WTC11 (cell line): ENCODE measurements around the gene IQGAP2. TPM values are rescaled to one million over a fixed set of nuclear protein-coding genes. Genes with fewer than 3 reads are reported as not detected.

ENCODE experiments used
- ATAC-seq: fragments of 200-7000 bp; cut with Tn5 transposase; 2 replicates; pipeline ENCODE4 v1.10.0; 2021; ENCODE audit warnings: mild to moderate bottlenecking, moderate library complexity
- CTCF ChIA-PET: fragments of 300-600 bp; sonication (Branson Sonifier 250); formaldehyde crosslinking; loops from one replicate; lab custom pipeline; 2021; ENCODE audit warnings: antibody characterized with exemption; lab: Charles Lee
- POLR2A ChIA-PET: fragments of 350-600 bp; sonication (Branson Sonifier 250); formaldehyde crosslinking; loops from one replicate; lab custom pipeline; 2021; ENCODE audit warnings: antibody characterized with exemption; lab: Charles Lee
- DNase-seq: peaks from one replicate; pipeline ENCODE4 v3.0.0; 2021; ENCODE audit warnings: low spot score
- H3K27ac Mint-ChIP-seq: 2 replicates; pipeline ENCODE4 v1.8.0; 2021; ENCODE audit warnings: mixed read lengths
- H3K27me3 Mint-ChIP-seq: 2 replicates; pipeline ENCODE4 v1.8.0; 2021; ENCODE audit warnings: low read depth, mild to moderate bottlenecking, moderate library complexity, mixed read lengths
- H3K36me3 Mint-ChIP-seq: 2 replicates; pipeline ENCODE4 v1.8.0; 2021; ENCODE audit warnings: mixed read lengths
- H3K4me1 Mint-ChIP-seq: 2 replicates; pipeline ENCODE4 v1.8.0; 2022; ENCODE audit warnings: mixed read lengths
- H3K4me3 Mint-ChIP-seq: 2 replicates; pipeline ENCODE4 v1.8.0; 2021; ENCODE audit warnings: mild to moderate bottlenecking, moderate library complexity, mixed read lengths
- H3K9me3 Mint-ChIP-seq: 2 replicates; pipeline ENCODE4 v1.8.0; 2021; ENCODE audit warnings: mixed read lengths
- AR ChIP-seq: fragments of 250-450 bp; sonication (Bioruptor Pico); IDR thresholded peaks from 2 replicates; pipeline ENCODE4 v1.9.0; 2021; ENCODE audit warnings: mild to moderate bottlenecking
- ARID4B ChIP-seq: sonication (generic); formaldehyde crosslinking; IDR thresholded peaks from 2 replicates; pipeline ENCODE4 v1.8.0; 2023; ENCODE audit warnings: missing genetic modification reagents, mild to moderate bottlenecking, borderline replicate concordance
- ATF1 ChIP-seq: sonication (generic); formaldehyde crosslinking; IDR thresholded peaks from 2 replicates; pipeline ENCODE4 v1.8.1; 2023; ENCODE audit warnings: mild to moderate bottlenecking, moderate library complexity, missing genetic modification reagents
- ETV6 ChIP-seq: sonication (generic); formaldehyde crosslinking; IDR thresholded peaks from 2 replicates; pipeline ENCODE4 v1.8.1; 2022; ENCODE audit warnings: mild to moderate bottlenecking, missing genetic modification reagents
- FOXK1 ChIP-seq: sonication (generic); formaldehyde crosslinking; IDR thresholded peaks from 2 replicates; pipeline ENCODE4 v1.8.0; 2022; ENCODE audit warnings: mild to moderate bottlenecking, moderate library complexity, missing genetic modification reagents
- IRF1 ChIP-seq: sonication (generic); formaldehyde crosslinking; IDR thresholded peaks from 2 replicates; pipeline ENCODE4 v1.8.0; 2023; ENCODE audit warnings: missing genetic modification reagents
- IRF2 ChIP-seq: sonication (generic); formaldehyde crosslinking; IDR thresholded peaks from 2 replicates; pipeline ENCODE4 v1.8.0; 2022; ENCODE audit warnings: low read depth, missing genetic modification reagents, borderline replicate concordance
- NR2C2 ChIP-seq: sonication (generic); formaldehyde crosslinking; IDR thresholded peaks from 2 replicates; pipeline ENCODE4 v1.8.0; 2022; ENCODE audit warnings: mild to moderate bottlenecking, missing genetic modification reagents
- PRRX2 ChIP-seq: fragments of 250-450 bp; sonication (Bioruptor Pico); IDR thresholded peaks from 2 replicates; pipeline ENCODE4 v1.8.0; 2021; ENCODE audit warnings: mild to moderate bottlenecking
- SOX15 ChIP-seq: fragments of 250-450 bp; sonication (Bioruptor Pico); IDR thresholded peaks from 2 replicates; pipeline ENCODE4 v1.9.0; 2021; ENCODE audit warnings: mild to moderate bottlenecking
- STAT6 ChIP-seq: sonication (generic); formaldehyde crosslinking; conservative IDR thresholded peaks from 2 replicates; pipeline ENCODE4 v1.8.1; 2023; ENCODE audit warnings: mild to moderate bottlenecking, low read depth, missing genetic modification reagents, moderate library complexity
- ZBTB21 ChIP-seq: sonication (generic); formaldehyde crosslinking; IDR thresholded peaks from 2 replicates; pipeline ENCODE4 v1.8.1; 2023; ENCODE audit warnings: mild to moderate bottlenecking, missing genetic modification reagents, borderline replicate concordance
- ZNF232 ChIP-seq: sonication (generic); formaldehyde crosslinking; IDR thresholded peaks from 2 replicates; pipeline ENCODE4 v1.8.0; 2022; ENCODE audit warnings: mild to moderate bottlenecking, missing genetic modification reagents
- total RNA-seq: library from RNA; stranded (reverse); gene quantifications from 3 replicates; pipeline ENCODE4 v1.2.3, GENCODE V29; 2021
- TF ChIP-seq, protein P1 (sequence below): fragments of 200-600 bp; IDR thresholded peaks from 2 replicates; pipeline ENCODE4 v1.8.0; 2022; ENCODE audit warnings: antibody characterized with exemption
- TF ChIP-seq, protein P2 (sequence below): sonication (generic); formaldehyde crosslinking; IDR thresholded peaks from 2 replicates; pipeline ENCODE4 v1.8.0; 2022; ENCODE audit warnings: missing genetic modification reagents

The IQGAP2 gene
- total RNA-seq, 1 experiment from 2014 or later, result 70.6 TPM

- no peaks in the 10 kb centered on the region; the same call in 1 of the 2 replicates for H3K36me3 Mint-ChIP-seq
- DNase-seq, result no peak
- no peak overlapping the region for H3K4me3 Mint-ChIP-seq
- no peaks in the 10 kb centered on the region for H3K27me3 Mint-ChIP-seq
- TF ChIP-seq STAT6 (no peak), AR (CRISPR knock-in tag) (no peak)
- TF ChIP-seq, all 79 proteins: peak for 0
- no peaks in the 10 kb centered on the region for H3K9me3 Mint-ChIP-seq
- CTCF ChIA-PET, result interaction anchor here (1.5 to 6.2 kb wide), 2 partner anchors 176 kb away, joined by 5 to 43 read pairs; partner anchors contain the start of gene IQGAP2
- H3K27ac Mint-ChIP-seq, result no peak overlapping the region
- no peak for ATAC-seq
- peaks cover 46% of the 10 kb centered on the region for H3K4me1 Mint-ChIP-seq
- POLR2A ChIA-PET, result no interaction called here
Measured at GRCh38 chr5:76579166-76579937, 176.3 kb downstream of the IQGAP2 start.

DNA sequence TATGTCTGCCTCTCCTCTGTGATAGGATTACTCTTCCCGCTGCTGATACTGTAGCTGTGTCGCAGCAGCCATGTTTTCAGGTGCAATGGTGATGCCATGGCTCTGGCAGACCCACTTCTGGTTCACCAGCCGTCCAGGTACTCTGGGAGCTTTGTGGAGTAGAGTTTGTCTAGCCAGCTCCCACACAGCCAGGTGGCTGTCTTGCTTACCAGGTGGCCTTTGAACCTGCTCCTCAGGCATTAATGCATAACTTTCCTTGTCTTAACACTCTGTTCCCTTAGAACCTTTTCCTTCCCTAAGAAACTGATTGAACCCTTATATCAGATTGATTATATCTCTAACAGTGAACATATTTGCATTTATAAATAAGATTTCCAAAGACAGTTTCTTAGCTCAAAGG is 177.9 kb downstream of the IQGAP2 start:
- Mint-ChIP-seq H3K4me1 (peaks cover 55% of the 10 kb centered on the region), H3K27ac (no peak overlapping the region), H3K9me3 (no peaks in the 10 kb centered on the region), H3K4me3 (no peak overlapping the region), H3K36me3 (no peaks in the 10 kb centered on the region; the same call in 1 of the 2 replicates), H3K27me3 (no peaks in the 10 kb centered on the region)
- ChIA-PET CTCF (interaction anchor here (0.9 to 6.2 kb wide), 4 partner anchors 20 to 178 kb away, joined by 3 to 43 read pairs (median 4); partner anchors contain the start of gene IQGAP2), POLR2A (no interaction called here)
- ATAC-seq (no peak), DNase-seq (no peak)
- no peak for TF ChIP-seq ETV6 (CRISPR knock-in tag)
- TF ChIP-seq, protein P1, sequence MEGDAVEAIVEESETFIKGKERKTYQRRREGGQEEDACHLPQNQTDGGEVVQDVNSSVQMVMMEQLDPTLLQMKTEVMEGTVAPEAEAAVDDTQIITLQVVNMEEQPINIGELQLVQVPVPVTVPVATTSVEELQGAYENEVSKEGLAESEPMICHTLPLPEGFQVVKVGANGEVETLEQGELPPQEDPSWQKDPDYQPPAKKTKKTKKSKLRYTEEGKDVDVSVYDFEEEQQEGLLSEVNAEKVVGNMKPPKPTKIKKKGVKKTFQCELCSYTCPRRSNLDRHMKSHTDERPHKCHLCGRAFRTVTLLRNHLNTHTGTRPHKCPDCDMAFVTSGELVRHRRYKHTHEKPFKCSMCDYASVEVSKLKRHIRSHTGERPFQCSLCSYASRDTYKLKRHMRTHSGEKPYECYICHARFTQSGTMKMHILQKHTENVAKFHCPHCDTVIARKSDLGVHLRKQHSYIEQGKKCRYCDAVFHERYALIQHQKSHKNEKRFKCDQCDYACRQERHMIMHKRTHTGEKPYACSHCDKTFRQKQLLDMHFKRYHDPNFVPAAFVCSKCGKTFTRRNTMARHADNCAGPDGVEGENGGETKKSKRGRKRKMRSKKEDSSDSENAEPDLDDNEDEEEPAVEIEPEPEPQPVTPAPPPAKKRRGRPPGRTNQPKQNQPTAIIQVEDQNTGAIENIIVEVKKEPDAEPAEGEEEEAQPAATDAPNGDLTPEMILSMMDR, result no peak
- TF ChIP-seq SOX15 (CRISPR knock-in tag), result no peak
- TF ChIP-seq IRF1 (CRISPR knock-in tag), result no peak
- TF ChIP-seq ZBTB21, result no peak
- TF ChIP-seq FOXK1 (CRISPR knock-in tag), result no peak
- TF ChIP-seq NR2C2 (CRISPR knock-in tag), result no peak
- TF ChIP-seq, protein P2, sequence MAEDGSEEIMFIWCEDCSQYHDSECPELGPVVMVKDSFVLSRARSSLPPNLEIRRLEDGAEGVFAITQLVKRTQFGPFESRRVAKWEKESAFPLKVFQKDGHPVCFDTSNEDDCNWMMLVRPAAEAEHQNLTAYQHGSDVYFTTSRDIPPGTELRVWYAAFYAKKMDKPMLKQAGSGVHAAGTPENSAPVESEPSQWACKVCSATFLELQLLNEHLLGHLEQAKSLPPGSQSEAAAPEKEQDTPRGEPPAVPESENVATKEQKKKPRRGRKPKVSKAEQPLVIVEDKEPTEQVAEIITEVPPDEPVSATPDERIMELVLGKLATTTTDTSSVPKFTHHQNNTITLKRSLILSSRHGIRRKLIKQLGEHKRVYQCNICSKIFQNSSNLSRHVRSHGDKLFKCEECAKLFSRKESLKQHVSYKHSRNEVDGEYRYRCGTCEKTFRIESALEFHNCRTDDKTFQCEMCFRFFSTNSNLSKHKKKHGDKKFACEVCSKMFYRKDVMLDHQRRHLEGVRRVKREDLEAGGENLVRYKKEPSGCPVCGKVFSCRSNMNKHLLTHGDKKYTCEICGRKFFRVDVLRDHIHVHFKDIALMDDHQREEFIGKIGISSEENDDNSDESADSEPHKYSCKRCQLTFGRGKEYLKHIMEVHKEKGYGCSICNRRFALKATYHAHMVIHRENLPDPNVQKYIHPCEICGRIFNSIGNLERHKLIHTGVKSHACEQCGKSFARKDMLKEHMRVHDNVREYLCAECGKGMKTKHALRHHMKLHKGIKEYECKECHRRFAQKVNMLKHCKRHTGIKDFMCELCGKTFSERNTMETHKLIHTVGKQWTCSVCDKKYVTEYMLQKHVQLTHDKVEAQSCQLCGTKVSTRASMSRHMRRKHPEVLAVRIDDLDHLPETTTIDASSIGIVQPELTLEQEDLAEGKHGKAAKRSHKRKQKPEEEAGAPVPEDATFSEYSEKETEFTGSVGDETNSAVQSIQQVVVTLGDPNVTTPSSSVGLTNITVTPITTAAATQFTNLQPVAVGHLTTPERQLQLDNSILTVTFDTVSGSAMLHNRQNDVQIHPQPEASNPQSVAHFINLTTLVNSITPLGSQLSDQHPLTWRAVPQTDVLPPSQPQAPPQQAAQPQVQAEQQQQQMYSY, result no peak
- no peak for TF ChIP-seq IRF2 (CRISPR knock-in tag)
- no peak for TF ChIP-seq PRRX2 (CRISPR knock-in tag)
- no peak for TF ChIP-seq ARID4B (CRISPR knock-in tag)
- TF ChIP-seq ZNF232 (CRISPR knock-in tag), result no peak
- TF ChIP-seq ATF1 (CRISPR knock-in tag), result no peak
